ENCODE measurements around the gene ZNF654.
A peak's percentile ranks its signal among the peaks of the same experiment; 100 is the strongest.
"Not testable (repeated sequence)": the region's sequence is repeated elsewhere in the genome, so short reads cannot be mapped to it uniquely, and the experiment has no call there.

ZNF654 gene

GRCh38 chr3:88133711-88134263 lies 74.7 kb downstream of the ZNF654 start:
- DNase-seq (ENCODE audit: low read depth in 1 of 2, low spot score in 1 of 2) = no peak

- no peak for DNase-seq (ENCODE audit: low read depth in 1 of 2, low spot score in 1 of 2)
Measured at GRCh38 chr3:88137836-88138235, 78.8 kb downstream of the ZNF654 start.

- no peak for DNase-seq (ENCODE audit: low read depth in 1 of 2, low spot score in 1 of 2)
Measured at GRCh38 chr3:88141458-88142083, 82.5 kb downstream of the ZNF654 start.

DNA sequence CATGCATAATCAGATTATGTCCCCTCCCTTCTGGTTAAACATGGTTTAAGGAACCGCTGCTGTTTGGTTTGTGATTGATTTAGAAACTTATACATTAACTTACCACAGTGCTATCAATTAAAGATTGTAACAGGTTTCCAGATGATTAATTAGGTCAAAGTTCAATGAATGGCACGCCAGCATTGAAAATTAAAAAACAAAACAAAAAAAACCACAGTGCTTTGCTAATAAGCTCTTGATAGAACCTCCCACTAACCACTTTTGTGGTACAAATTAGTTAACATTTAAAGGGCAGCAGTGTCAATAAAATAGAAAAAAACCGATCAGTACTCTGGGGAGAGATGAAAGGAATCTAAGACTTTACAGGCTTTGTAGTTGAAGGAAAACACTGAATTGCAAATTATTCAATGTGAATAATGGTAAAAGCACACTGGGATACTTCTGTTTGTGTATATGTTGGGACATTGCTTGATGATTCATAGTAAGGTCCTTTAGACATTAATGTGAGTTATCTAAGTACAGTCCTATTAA lies 83.1 kb downstream of the ZNF654 start:
- no peak for DNase-seq (ENCODE audit: low read depth in 1 of 2, low spot score in 1 of 2)

- DNase-seq (ENCODE audit: low read depth in 1 of 2, low spot score in 1 of 2) = no peak
Measured at GRCh38 chr3:88147261-88147660, 88.2 kb downstream of the ZNF654 start.

DNA sequence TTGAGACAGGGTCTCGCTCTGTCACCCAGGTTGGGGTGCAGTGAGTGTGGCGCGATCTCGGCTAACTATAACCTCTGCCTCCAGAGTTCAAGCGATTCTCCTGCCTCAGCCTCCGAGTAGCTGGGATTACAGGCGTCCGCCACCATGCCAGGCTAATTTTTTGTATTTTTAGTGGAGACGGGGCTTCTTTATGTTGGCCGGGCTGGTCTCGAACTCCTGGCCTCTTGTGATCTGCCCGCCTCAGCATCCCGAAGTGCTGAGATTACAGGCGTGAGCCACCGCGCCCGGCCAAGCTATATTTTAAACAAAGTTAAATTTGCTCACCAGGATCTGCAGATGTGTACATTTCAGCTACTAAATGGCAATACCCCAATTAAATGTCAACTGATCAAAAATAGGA lies 89.6 kb downstream of the ZNF654 start:
- no peak for DNase-seq (ENCODE audit: low read depth in 1 of 2, low spot score in 1 of 2)

- DNase-seq (ENCODE audit: low read depth in 1 of 2, low spot score in 1 of 2) = no peak
Measured at GRCh38 chr3:88149101-88149508, 90.0 kb downstream of the ZNF654 start.

DNA sequence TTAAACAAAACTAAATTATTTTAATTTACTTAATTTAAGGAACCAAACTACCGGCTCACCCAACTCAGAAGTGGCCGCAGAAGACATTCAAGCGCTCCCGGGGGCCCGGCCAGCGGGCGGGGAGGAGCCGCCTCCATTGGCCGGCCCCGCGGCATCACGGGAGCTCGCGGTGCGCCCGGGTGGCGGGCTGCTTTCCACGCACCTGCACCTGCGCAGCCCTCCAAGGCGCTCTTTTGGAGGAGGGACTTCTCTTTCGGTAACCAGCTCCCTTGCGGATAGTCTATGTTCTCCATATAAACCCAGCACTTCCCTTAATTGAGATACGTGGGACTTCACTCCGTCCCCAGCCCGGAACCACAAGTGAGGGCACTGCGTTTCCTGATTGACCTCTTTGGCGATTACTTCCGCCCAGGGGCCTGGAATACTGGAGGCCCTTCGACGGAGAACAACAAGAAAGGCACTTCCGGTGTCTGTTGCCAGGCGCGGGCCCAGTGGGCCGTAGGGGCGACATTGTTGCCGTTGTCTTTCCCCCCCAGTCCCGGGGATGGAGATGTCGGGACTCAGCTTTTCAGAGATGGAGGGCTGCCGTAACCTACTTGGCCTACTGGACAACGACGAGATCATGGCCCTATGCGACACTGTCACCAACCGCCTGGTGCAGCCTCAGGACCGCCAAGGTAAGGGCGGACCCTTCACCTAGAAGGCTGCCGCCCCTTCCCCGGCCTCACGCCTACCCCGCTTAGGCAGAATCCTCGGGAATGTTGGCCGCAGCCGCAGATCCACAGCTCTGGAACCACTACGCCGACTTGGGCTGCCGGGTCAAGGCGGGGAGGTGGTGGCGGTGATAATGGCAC lies 90.7 kb downstream of the ZNF654 start, which contains the start of gene C3orf38:
TSS of gene C3orf38 (plus strand) at position 451 of the 854 bp plus-strand sequence. CDS start at position 545, 94 bp downstream.
- peak; percentile 58 to 78 for DNase-seq (ENCODE audit: low read depth in 1 of 2, low spot score in 1 of 2)

DNA sequence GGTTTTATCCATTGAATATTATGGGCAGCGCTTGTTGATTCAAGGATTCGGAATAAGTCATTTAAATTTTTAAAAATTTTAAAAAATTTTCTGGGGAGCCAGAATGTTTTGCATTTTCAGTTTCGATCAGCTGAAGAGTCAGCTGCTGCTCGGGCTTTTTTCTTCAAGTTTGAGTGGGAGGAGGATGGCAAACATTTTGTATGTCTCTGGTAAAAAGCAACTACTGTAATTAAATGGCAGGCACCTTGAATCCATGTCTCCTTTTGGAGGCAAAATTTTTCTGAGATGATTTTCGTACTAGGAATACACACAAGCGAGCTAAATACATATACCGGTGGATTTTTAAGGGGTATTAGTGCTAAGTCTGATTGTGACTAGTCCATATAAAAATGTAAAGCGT lies 91.3 kb downstream of the ZNF654 start:
- DNase-seq (ENCODE audit: low read depth in 1 of 2, low spot score in 1 of 2) = peak in 1 of 2 donors; percentile 8

DNA sequence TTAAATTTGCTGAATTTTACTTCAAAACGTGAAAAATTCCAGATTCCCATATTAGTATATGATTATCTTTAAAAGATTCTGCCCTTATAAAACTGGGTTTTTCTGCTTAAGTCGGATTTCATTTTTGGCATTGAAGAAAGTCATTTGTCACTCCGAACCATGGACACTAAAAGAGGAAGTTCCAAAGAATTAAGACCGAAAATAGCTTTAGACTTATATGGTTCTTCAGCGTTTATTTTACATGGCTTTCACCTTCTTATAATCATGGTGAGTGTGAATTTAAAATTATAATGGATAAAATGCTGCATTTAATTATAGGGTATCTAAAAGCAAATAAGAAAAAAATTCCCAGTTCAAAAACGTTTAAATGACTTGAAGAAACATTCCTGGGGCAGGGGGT lies 91.8 kb downstream of the ZNF654 start:
- no peak for DNase-seq (ENCODE audit: low read depth in 1 of 2, low spot score in 1 of 2)

GRCh38 chr3:88151358-88151757 lies 92.3 kb downstream of the ZNF654 start:
- no peak for DNase-seq (ENCODE audit: low read depth in 1 of 2, low spot score in 1 of 2)

- no peak for DNase-seq (ENCODE audit: low read depth in 1 of 2, low spot score in 1 of 2)
Measured at GRCh38 chr3:88152841-88153240, 93.8 kb downstream of the ZNF654 start.

DNA sequence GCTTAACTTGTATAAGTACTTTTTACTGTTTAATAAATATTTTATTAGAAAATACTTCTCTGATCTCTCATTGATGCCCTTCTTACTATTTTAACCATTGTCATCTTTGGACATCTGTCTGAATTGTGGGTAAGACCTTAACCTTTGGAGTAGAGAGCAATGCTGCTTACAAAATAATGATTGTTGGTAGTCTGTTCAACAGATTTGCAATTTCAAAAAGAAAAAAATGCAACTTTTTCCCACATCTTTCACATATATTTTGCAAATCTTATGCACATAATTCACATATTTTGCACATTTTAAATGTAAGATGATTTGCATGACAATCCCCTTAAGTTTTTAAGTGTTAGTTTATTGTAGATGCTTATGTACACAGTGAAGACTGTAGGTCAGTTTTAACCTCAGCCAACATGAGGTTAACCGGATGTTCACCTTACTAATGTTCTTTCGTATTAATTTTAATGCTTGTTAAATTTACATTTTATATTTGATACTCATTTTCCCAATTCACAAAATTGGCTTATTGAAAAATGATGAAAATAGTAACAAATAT lies 107.4 kb downstream of the ZNF654 start:
- DNase-seq (ENCODE audit: low read depth in 1 of 2, low spot score in 1 of 2) = no peak

- no peak for DNase-seq (ENCODE audit: low read depth in 1 of 2, low spot score in 1 of 2)
Measured at GRCh38 chr3:88167173-88167572, 108.1 kb downstream of the ZNF654 start.

DNA sequence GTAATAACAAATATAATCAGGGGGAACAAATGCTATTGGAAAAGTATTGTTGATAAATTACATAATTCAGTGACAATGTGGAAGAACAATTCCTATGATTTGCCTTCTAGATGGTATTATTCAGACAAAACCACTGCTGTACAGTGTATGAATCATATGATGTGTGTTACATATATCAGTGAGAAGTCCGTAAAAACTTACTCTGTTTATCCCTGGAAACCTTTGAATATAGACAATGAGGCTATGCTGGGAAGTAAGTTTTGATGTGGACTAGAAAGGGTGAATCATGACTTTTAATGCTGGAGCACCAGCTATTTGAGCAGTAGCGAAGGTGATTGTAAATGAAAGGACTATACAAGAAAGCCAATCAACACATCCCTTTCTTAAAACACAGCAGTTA lies 108.6 kb downstream of the ZNF654 start:
- DNase-seq (ENCODE audit: low read depth in 1 of 2, low spot score in 1 of 2) = no peak

GRCh38 chr3:88168171-88168570 lies 109.1 kb downstream of the ZNF654 start:
- no peak for DNase-seq (ENCODE audit: low read depth in 1 of 2, low spot score in 1 of 2)

DNA sequence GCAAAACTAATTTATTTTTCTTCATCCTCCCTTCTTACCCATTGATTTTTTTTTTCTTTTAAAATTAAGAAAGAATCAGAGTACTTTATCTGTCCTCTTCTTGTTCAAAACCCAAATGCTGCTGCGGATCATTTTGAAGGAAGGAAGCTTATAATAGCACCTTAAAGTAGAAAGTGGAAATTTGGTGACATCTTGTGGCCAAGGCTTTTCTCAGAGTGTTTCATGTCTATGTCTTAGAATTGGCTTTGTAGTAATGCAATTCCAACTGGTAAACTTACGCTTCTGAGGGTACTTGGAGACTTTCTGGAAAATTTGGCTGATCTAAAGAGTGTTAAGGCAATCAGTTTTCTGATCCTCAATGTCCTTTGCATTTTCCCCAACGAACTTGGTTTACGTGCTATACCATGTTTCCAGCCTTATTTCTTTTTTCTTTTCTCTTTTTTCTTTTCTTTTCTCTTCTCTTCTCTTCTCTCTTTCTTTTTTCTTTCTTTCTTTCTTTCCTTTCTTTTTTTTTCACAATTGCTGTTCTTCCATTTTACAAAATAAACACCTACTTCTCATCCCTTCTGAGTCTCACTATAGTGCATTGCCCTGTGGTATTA lies 121.4 kb downstream of the ZNF654 start:
- DNase-seq (ENCODE audit: low read depth in 1 of 2, low spot score in 1 of 2) = peak in 1 of 2 donors; percentile 11

DNA sequence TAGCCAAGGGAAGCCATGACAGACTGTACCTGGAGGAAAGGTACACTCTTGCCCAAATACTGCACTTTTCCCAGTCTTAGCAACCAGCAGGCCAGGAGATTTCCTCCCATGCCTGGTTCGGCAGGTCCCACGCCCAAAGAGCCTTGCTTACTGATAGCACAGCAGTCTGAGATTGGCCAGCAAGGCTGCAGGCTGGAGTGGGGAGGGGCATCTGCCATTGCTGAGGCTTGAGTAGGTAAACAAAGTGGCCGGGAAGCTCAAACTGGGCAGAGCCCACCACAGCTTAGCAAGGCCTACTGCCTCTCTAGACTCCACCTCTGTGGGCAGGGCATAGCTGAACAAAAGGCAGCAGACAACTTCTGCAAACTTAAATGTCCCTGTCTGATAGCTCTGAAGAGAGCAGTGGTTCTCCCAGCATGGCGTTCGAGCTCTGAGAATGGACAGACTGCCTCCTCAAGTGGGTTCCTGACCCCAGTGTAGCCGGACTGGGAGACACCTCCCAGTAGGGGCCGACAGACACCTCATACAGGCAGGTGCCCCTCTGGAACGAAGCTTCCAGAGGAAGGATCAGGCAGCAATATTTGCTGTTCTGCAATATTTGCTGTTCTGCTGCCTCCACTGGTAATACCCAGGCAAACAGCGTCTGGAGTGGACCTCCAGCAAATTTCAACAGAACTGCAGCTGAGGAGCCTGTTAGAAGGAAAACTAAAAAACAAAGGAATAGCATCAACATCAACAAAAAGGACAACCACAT lies 123.3 kb downstream of the ZNF654 start:
- DNase-seq (ENCODE audit: low read depth in 1 of 2, low spot score in 1 of 2) = not testable (repeated sequence)

GRCh38 chr3:88188436-88188835 lies 129.4 kb downstream of the ZNF654 start:
- no peak for DNase-seq (ENCODE audit: low read depth in 1 of 2, low spot score in 1 of 2)

GRCh38 chr3:88189361-88189810 lies 130.3 kb downstream of the ZNF654 start:
- DNase-seq (ENCODE audit: low read depth in 1 of 2, low spot score in 1 of 2) = no peak
